Upper lobe of left lung (tissue), 4 donors: ENCODE results near the gene PCDHGB7.

ENCODE experiments used
- EP300 ChIP-seq, 4 donors: sonication (generic); formaldehyde crosslinking; IDR thresholded peaks; one replicate each; pipeline ENCODE4 v1.5.1; 2017; ENCODE audit warnings: antibody characterized with exemption in 4 of 4, control low read depth in 2 of 4
- POLR2A ChIP-seq, 4 donors: fragments of 450-650 bp; IDR thresholded peaks; one replicate each; pipeline ENCODE4 v1.5.1; 2016 to 2017; ENCODE audit warnings: antibody characterized with exemption in 4 of 4, mild to moderate bottlenecking in 2 of 4
- POLR2AphosphoS5 ChIP-seq, 2 donors: sonication (generic); formaldehyde crosslinking; IDR thresholded peaks; one replicate each; pipeline ENCODE4 v1.5.1; 2017; ENCODE audit warnings: antibody characterized with exemption in 2 of 2
- TF ChIP-seq, protein P1 (sequence below), 6 experiments: fragments of 450-650 bp in 4 of 6; fragments of 200-600 bp in 2 of 6; sonication (generic) in 2 of 6; IDR thresholded peaks; one replicate each; pipeline ENCODE4 v1.5.1; 2016 to 2019; ENCODE audit warnings: antibody characterized with exemption in 6 of 6

- TF ChIP-seq, protein P1, sequence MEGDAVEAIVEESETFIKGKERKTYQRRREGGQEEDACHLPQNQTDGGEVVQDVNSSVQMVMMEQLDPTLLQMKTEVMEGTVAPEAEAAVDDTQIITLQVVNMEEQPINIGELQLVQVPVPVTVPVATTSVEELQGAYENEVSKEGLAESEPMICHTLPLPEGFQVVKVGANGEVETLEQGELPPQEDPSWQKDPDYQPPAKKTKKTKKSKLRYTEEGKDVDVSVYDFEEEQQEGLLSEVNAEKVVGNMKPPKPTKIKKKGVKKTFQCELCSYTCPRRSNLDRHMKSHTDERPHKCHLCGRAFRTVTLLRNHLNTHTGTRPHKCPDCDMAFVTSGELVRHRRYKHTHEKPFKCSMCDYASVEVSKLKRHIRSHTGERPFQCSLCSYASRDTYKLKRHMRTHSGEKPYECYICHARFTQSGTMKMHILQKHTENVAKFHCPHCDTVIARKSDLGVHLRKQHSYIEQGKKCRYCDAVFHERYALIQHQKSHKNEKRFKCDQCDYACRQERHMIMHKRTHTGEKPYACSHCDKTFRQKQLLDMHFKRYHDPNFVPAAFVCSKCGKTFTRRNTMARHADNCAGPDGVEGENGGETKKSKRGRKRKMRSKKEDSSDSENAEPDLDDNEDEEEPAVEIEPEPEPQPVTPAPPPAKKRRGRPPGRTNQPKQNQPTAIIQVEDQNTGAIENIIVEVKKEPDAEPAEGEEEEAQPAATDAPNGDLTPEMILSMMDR (IDR thresholded peaks at IDR 0.05), result peak in 2 of 6 experiments; percentile 10 to 25
- TF ChIP-seq POLR2AphosphoS5 (IDR thresholded peaks at IDR 0.05) (no peak), POLR2A (IDR thresholded peaks at IDR 0.05) (no peak), EP300 (IDR thresholded peaks at IDR 0.05) (no peak)
These were observed 43.7 kb upstream of the PCDHGB7 start, which contains the start of gene PCDHGA6 for GRCh38 chr5:141373673-141374317.
